ENCODE measurements around the gene TRNAU1AP. TPM values are rescaled to one million over a fixed set of nuclear protein-coding genes. Genes with fewer than 3 reads are reported as not detected.
"Not testable (repeated sequence)": the region's sequence is repeated elsewhere in the genome, so short reads cannot be mapped to it uniquely, and the experiment has no call there.

The TRNAU1AP gene
- total RNA-seq, 1 donor from 2014 or later, result 26.2 TPM

GRCh38 chr1:28521502-28522164 is 31.3 kb upstream of the TRNAU1AP start:
- DNase-seq (ENCODE audit: low spot score), result no peak

DNA sequence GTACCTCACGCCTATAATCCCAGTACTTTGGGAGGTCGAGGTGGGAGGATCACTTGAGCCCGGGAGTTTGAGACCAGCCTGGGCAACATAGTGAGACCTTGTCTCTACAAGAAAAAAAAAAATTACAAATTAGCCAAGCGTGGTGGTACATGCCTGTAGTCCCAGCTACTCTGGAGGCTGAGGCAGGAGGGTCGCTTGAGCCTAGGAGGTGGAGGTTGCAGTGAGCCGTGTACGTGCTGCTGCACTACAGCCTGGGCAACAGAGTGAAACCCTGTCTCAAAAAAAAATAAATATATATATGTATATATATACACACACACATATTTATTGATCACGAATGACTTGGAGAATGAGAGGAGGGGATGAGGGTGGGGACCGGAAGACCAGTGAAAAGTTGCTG is 30.3 kb upstream of the TRNAU1AP start:
- not testable (repeated sequence) for DNase-seq (ENCODE audit: low spot score)

GRCh38 chr1:28525002-28525642 is 27.8 kb upstream of the TRNAU1AP start:
- DNase-seq (ENCODE audit: low spot score), result not testable (repeated sequence)

DNA sequence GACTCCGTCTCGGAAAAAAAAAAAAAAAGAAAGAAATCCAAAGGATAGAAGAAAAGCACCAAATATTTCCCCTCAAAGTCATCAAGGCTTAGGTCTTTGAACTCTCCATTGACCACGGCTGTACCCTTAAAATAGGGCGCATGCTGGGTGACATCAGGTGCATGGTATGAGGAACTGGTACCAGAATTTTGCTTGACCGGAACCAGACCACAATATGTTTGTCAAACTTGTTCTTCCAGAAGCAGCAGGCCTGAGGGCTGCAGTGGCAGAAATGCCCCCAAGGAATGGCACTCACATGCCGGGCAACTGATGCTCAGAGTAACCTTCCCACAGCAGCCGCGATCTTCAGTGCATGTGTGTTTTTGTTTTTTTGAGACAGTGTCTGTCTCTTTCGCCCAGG is 26.0 kb upstream of the TRNAU1AP start:
- DNase-seq (ENCODE audit: low spot score), result no peak

DNA sequence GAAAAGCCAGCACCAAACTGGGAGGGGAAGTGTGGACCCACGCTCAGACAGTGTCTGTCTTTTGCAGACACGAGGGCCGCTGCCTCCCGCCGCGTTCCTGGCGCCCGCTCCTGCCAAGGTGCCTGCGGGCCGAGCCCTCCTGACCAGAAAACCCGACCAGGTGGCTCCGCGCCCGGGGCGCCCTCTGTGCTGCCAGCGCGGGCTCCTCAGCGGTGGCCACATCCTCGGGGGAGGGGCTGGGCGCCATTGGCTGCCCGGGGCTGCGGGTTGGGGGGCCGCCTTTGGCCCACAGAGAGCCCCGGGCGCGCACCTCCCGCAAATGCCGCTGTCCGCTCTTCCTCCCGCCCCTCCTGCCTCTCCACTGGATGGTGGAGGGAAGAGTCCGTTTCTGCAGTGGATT is 22.4 kb upstream of the TRNAU1AP start:
- DNase-seq (ENCODE audit: low spot score), result no peak

GRCh38 chr1:28534671-28535070 is 18.2 kb upstream of the TRNAU1AP start:
- DNase-seq (ENCODE audit: low spot score), result no peak

GRCh38 chr1:28535180-28535579 is 17.7 kb upstream of the TRNAU1AP start:
- no peak for DNase-seq (ENCODE audit: low spot score)

DNA sequence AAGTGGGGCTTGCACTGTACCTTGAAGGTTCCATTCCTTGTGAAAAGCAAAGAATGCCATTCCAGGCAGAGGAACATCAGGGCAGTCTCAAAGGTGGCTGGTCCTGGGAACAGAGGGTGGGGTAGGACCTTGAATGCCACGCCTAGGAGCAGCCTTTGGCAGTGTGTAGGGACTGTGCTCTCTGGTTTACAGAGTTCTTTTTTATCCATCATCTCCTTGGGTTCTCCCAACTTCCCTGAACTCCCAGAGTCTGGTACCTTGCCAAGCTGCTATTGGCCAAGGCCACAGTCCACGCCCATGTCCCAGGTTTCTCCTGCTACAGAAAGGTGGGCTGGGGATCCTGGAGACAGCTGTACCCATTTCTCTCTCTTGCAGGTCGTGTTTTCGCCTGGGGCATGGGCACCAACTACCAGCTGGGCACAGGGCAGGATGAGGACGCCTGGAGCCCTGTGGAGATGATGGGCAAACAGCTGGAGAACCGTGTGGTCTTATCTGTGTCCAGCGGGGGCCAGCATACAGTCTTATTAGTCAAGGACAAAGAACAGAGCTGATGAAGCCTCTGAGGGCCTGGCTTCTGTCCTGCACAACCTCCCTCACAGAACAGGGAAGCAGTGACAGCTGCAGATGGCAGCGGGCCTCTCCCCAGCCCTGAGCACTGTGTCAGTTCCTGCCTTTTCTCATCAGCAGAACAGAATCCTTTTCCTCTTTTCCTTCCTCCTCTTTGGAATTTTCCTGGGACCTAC is 15.3 kb upstream of the TRNAU1AP start:
- DNase-seq (ENCODE audit: low spot score), result no peak

DNA sequence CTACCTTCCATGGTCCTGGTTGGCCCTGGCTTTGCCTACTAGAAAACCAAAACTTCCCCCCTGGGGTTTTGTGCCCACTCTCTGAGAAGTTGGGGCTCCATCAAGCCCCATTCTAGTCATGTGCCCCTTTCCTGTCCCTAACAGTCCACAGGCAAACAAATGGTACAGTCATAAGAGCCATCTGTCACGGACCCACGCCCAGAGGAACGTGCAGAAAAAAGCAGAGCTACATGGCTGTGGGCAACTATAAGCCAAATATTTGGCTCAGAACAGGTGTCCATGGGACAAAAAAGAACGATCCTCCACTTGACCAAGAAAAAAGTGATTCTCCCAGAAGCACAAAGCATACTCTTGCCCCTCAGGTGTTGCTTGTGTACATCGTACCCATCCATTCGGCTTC is 14.6 kb upstream of the TRNAU1AP start:
- DNase-seq (ENCODE audit: low spot score), result no peak

GRCh38 chr1:28540651-28541050 is 12.2 kb upstream of the TRNAU1AP start:
- DNase-seq (ENCODE audit: low spot score), result no peak

- DNase-seq (ENCODE audit: low spot score), result not testable (repeated sequence)
Measured at GRCh38 chr1:28541414-28542015, 11.4 kb upstream of the TRNAU1AP start.

DNA sequence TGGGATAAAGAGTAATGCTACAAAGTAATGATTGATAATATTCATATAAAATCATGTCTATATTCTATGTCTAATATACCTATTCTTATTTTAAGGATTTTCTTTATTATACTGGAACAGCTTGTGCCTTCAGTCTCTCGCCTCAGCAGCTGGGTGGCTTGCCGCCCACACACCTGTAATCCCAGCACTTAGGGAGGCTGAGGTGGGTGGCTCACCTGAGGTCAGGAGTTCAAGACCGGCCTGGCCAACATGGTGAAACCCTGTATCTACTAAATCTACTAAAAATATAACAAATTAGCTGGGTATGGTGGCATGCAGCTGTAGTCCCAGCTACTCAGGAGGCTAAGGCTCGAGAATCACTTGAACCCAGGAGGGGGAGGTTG is 7.6 kb upstream of the TRNAU1AP start:
- no peak for DNase-seq (ENCODE audit: low spot score)

DNA sequence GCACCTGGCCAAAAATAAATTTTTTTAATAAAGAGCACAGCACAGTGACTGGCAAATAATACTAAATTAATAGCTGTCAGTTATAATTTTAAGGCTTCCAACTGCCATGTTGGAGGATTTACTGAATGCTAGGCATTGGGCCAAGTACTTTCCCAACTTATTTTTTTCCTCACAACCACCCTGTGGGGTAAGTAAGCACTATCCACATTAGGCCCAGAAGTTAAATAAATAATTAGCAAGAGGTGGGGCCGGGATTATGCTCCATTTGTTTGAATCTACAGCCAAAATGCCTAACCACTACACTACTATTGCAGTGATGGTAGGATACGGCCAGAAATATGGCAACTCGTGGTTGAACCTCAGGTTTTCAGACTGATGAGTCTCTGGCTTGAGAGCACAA is 4.6 kb upstream of the TRNAU1AP start:
- no peak for DNase-seq (ENCODE audit: low spot score)

- no peak for DNase-seq (ENCODE audit: low spot score)
Measured at GRCh38 chr1:28551381-28551780, 1.5 kb upstream of the TRNAU1AP start.

DNA sequence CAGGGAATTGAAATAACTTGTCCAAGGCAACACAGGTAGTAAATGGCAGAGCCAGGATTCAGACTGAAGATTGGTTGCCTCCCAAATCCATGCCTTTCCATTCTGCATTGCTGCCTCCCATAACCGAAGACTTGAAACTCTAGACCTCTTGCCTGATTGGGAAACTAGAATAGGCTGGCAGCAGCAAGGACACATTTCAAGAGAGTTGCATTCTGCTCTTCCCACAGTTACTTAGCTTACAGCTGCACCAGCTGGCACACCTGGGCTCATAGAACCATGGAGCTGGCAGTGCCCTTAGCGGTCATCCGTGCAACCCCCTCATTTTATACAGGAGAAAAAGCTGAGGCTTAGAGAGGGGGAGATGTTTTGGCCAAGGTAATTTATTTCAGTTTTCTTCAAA is 8.0 kb downstream of the TRNAU1AP start:
- DNase-seq (ENCODE audit: low spot score), result no peak

DNA sequence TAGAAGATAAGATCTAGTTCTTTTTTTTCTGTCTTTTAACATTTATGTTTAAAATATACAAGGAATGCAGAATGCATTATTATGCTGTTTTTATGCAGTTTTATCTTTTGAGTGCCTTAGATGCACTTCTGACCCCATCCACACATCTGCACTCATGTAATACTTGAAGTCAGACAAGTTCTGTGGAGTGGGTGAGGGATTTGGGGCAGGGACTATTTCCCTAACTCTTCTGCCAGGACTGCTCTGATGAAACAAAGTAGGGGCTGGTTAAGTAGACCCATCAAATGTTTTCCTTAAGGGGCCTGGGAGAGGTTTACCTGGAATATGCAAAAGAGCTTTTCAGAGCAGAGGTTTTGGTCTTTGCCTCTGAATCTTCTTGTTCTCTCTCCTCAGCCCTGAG is 11.4 kb downstream of the TRNAU1AP start:
- DNase-seq (ENCODE audit: low spot score), result no peak

DNA sequence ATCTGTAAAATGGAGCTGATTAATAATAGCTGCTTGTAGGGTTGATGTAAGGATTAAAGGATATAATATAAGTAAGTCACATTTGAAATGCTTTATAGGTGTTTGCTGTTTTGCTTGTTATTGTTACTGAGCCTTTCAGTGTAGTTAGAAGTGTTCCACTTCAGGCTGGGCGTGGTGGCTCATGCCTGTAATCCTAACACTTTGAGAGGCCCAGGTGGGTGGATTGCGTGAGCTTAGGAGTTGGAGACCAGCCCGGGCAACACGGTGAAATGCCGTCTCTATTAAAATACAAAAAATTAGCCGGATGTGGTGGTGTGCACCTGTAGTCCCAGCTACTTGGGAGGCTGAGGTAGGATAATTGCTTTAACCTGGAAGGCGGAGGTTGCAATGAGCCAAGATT is 12.2 kb downstream of the TRNAU1AP start:
- DNase-seq (ENCODE audit: low spot score), result no peak

DNA sequence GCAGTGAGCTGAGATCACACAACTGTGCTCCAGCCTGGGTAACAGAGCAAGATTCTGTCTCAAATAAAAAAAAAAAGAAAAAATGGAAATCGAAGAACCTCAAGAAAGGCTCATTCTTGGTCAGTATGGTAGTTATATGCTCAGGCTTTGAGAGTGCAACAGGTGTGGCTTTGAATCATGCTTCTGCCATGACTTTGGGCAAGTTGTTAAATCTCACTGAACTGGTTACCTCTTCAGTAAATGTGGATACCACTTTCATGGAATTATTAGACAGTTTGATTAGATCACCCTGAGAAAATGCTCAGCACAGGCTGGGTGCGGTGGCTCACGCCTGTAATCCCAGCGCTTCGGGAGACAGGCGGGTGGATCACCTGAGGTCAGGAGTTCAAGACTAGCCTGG is 12.8 kb downstream of the TRNAU1AP start:
- no peak for DNase-seq (ENCODE audit: low spot score)

GRCh38 chr1:28566931-28567330 is 14.0 kb downstream of the TRNAU1AP start:
- DNase-seq (ENCODE audit: low spot score), result no peak

GRCh38 chr1:28571911-28572310 is 19.0 kb downstream of the TRNAU1AP start:
- DNase-seq (ENCODE audit: low spot score), result no peak

DNA sequence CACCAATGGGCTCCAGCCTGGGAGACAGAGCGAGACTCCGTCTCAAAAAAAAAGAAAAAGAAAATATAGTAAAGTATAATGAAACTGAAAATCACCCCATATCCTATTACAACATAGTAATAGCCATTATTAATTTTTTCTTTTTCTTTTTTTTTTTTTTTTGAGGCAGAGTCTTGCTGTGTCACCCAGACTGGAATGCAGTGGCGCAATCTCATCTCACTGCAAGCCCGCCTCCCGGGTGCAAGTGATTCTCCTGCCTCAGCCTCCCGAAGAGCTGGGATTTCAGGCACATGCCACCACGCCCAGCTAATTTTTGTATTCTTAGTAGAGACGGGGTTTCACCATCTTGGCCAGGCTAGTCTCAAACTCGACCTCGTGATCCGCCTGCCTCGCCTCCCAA is 20.0 kb downstream of the TRNAU1AP start:
- not testable (repeated sequence) for DNase-seq (ENCODE audit: low spot score)

- no peak for DNase-seq (ENCODE audit: low spot score)
Measured at GRCh38 chr1:28573564-28573963, 20.7 kb downstream of the TRNAU1AP start.
